SU-DHL-6 (cell line): ENCODE results near the gene DDX11.
"Not testable (repeated sequence)": the region's sequence is repeated elsewhere in the genome, so short reads cannot be mapped to it uniquely, and the experiment has no call there.

Experiments
- H2AFZ ChIP-seq: fragments of 200-600 bp; sonication (generic); 2 replicates; pipeline ENCODE4 v1.6.1; 2014; ENCODE audit warnings: low read depth, mild to moderate bottlenecking, moderate library complexity, mixed read lengths, antibody characterized with exemption, low read length; ENCODE audit not compliant: severe bottlenecking
- H3F3A ChIP-seq: fragments of 200-600 bp; shearing (Covaris generic); 2 replicates; pipeline ENCODE4 v1.6.0; 2016; ENCODE audit warnings: antibody characterized with exemption, mild to moderate bottlenecking; ENCODE audit not compliant: insufficient read depth
- H3K27ac ChIP-seq: fragments of 200-600 bp; sonication (generic); 2 replicates; pipeline ENCODE4 v1.5.1; 2016; ENCODE audit warnings: low read depth, mild to moderate bottlenecking, low read length, moderate library complexity, mixed read lengths
- H3K27me3 ChIP-seq: fragments of 200-600 bp; sonication (generic), shearing (Covaris generic); 2 replicates; pipeline ENCODE4 v1.6.0; 2014; ENCODE audit warnings: mild to moderate bottlenecking, low read length
- H3K36me3 ChIP-seq: fragments of 200-600 bp; sonication (generic); 2 replicates; pipeline ENCODE4 v1.6.1; 2014; ENCODE audit warnings: mild to moderate bottlenecking, low read length, mixed read lengths
- H3K4me2 ChIP-seq: fragments of 300-600, 200-600 bp; shearing (Covaris generic), sonication (generic); 2 replicates; pipeline ENCODE4 v1.6.0; 2014; ENCODE audit warnings: low read length, low read depth, mild to moderate bottlenecking; ENCODE audit not compliant: poor library complexity, severe bottlenecking
- H3K4me3 ChIP-seq: fragments of 200-600 bp; sonication (generic); 2 replicates; pipeline ENCODE4 v1.5.1; 2014; ENCODE audit warnings: antibody characterized with exemption, low read length, mild to moderate bottlenecking, mixed read lengths; ENCODE audit not compliant: insufficient read depth, poor library complexity, severe bottlenecking
- H3K79me2 ChIP-seq: fragments of 200-600 bp; sonication (generic); 2 replicates; pipeline ENCODE4 v1.6.1; 2014; ENCODE audit warnings: mild to moderate bottlenecking, low read length, moderate library complexity; ENCODE audit not compliant: insufficient read depth
- H3K9ac ChIP-seq: fragments of 200-600 bp; sonication (generic); 2 replicates; pipeline ENCODE4 v1.7.0; 2014; ENCODE audit warnings: mild to moderate bottlenecking, low read length
- H3K9me2 ChIP-seq: fragments of 200-600 bp; sonication (generic); replicated peaks from 2 replicates; pipeline ENCODE4 v1.6.1; 2014; ENCODE audit warnings: low read length; ENCODE audit not compliant: insufficient read depth
- H3K9me3 ChIP-seq: fragments of 200-600 bp; sonication (generic); 2 replicates; pipeline ENCODE4 v1.6.1; 2014; ENCODE audit warnings: low read length, mixed read lengths; ENCODE audit not compliant: insufficient read depth
- H4K20me1 ChIP-seq: fragments of 200-600 bp; sonication (generic); 2 replicates; pipeline ENCODE4 v1.6.1; 2014; ENCODE audit warnings: low read depth, mild to moderate bottlenecking, antibody characterized with exemption, low read length, moderate library complexity, mixed read lengths
- EZH2phosphoT487 ChIP-seq: fragments of 200-600 bp; sonication (generic), shearing (Covaris generic); conservative IDR thresholded peaks from 2 replicates; pipeline ENCODE4 v1.6.1; 2018; ENCODE audit warnings: mild to moderate bottlenecking, antibody characterized with exemption, low read length, moderate library complexity, mixed read lengths
- TF ChIP-seq, protein P1 (sequence below): fragments of 200-600 bp; sonication (generic); IDR thresholded peaks from one replicate; pipeline ENCODE4 v1.5.1; 2017; ENCODE audit warnings: antibody characterized with exemption, mild to moderate bottlenecking, low read length, moderate library complexity; ENCODE audit not compliant: insufficient read depth, poor library complexity, severe bottlenecking

DDX11 gene

GRCh38 chr12:31122481-31122880 is 48.8 kb downstream of the DDX11 start:
- Histone ChIP-seq H4K20me1 (no peaks in the 10 kb centered on the region), H3K27me3 (no peaks in the 10 kb centered on the region), H3K27ac (no peak overlapping the region), H3F3A (no peaks in the 10 kb centered on the region), H3K9me3 (no peaks in the 10 kb centered on the region), H3K4me2 (no peak overlapping the region), H3K9me2 (no peaks in the 10 kb centered on the region), H3K4me3 (no peak overlapping the region), H2AFZ (no peak overlapping the region), H3K79me2 (no peaks in the 10 kb centered on the region), H3K36me3 (no peaks in the 10 kb centered on the region), H3K9ac (no peak overlapping the region)
- TF ChIP-seq EZH2phosphoT487, result no peak
- TF ChIP-seq, protein P1, sequence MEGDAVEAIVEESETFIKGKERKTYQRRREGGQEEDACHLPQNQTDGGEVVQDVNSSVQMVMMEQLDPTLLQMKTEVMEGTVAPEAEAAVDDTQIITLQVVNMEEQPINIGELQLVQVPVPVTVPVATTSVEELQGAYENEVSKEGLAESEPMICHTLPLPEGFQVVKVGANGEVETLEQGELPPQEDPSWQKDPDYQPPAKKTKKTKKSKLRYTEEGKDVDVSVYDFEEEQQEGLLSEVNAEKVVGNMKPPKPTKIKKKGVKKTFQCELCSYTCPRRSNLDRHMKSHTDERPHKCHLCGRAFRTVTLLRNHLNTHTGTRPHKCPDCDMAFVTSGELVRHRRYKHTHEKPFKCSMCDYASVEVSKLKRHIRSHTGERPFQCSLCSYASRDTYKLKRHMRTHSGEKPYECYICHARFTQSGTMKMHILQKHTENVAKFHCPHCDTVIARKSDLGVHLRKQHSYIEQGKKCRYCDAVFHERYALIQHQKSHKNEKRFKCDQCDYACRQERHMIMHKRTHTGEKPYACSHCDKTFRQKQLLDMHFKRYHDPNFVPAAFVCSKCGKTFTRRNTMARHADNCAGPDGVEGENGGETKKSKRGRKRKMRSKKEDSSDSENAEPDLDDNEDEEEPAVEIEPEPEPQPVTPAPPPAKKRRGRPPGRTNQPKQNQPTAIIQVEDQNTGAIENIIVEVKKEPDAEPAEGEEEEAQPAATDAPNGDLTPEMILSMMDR, result no peak

DNA sequence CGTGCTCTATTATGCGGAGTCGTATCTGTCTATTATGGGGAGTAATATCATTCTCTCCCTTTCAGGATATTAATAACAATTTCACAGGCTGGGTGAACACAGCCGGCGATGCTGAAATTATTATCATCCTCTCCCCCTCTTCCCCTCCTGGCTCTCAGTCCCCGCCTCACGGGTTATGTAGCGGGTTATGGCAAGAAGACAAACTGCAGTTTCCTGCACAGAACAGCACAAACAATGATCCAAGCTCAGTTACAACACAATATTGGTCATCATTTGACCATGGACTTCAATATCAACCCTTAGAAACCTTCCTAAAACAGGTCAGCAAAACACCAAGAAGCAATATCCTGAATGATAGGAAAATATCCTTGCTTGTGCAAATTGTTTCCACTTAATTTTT is 50.5 kb downstream of the DDX11 start:
- not testable (repeated sequence) for H3K79me2 ChIP-seq, H3K36me3 ChIP-seq, H3K4me2 ChIP-seq, H3K9ac ChIP-seq, H3F3A ChIP-seq, H3K9me2 ChIP-seq, H3K4me3 ChIP-seq, H3K27me3 ChIP-seq, H2AFZ ChIP-seq, H3K27ac ChIP-seq, H4K20me1 ChIP-seq, H3K9me3 ChIP-seq

DNA sequence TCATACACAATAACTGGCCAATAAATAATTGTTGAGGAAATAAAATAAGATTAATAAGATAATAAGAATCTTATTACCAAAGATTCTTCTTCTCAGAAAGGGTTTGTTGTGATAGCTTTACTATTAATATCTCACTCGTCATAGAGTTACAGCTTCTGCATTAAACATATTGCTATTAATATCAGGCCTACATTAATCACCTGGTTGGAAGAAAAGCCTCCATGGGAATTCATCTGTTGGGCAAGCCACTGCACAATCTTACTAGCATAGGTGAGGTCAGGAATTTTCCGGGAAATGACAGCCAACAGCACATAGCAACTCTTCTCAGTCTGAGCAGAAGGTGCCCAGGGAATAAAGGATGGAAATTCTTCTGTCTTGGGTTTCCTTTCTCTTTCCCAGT is 51.5 kb downstream of the DDX11 start:
- not testable (repeated sequence) for H3K27ac ChIP-seq, H3K4me2 ChIP-seq, H2AFZ ChIP-seq, H3K36me3 ChIP-seq, H3K9me3 ChIP-seq, H3F3A ChIP-seq, H3K4me3 ChIP-seq, H3K27me3 ChIP-seq, H3K9ac ChIP-seq, H3K9me2 ChIP-seq, H4K20me1 ChIP-seq, H3K79me2 ChIP-seq

DNA sequence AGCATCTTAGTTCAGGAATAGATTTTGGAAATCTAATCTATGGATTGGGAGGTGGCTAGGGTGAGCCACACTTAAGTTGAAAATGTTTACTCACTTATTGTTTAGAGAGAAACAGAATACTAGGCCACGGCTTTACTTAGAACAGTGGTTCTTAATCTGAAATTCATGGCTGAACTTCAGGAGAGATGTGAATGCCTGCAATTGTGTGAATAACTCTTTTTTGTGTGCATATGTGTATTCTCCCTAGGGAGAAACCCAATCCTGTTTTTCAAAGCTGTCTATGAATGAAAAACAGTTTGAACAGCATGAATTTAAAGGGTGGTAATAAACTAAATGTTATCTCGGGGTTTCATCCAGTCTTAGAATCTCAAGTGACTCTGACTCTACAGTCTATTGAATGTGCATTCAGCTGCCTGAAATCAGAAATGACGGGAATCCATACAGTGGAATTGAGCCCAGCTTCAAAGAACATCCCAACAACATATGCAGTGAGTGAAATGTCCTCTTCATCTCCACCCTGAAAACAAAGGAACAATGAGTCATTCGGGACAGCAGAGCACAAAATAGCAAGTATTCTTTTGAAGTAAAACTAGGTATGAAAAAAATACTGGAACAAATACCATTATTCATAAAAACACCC is 53.7 kb downstream of the DDX11 start:
- H3K27me3 ChIP-seq, H4K20me1 ChIP-seq, H3F3A ChIP-seq, H3K4me3 ChIP-seq, H2AFZ ChIP-seq, H3K9ac ChIP-seq, H3K79me2 ChIP-seq, H3K27ac ChIP-seq, H3K9me3 ChIP-seq, H3K9me2 ChIP-seq, H3K4me2 ChIP-seq, H3K36me3 ChIP-seq: not testable (repeated sequence)

DNA sequence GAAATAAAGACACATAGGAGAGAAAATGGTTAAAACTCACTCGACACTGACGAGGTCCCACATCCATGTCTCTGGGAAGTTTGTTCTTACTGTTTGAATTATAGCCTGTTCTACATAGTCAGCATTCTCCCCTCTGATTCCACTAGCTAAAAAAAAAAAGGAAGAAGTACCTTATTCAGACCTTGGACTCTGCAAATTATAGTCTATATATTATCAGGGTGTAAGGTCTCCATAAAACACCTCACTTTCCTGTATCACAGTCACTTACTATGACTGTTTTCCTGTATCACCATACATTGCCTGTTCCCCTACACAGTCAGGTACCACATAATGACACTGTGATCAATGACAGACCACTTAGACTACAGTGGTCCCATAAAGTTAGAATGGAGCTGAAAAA is 62.9 kb downstream of the DDX11 start:
- H3K36me3 ChIP-seq, H3K27me3 ChIP-seq, H3K9me2 ChIP-seq, H4K20me1 ChIP-seq, H3K79me2 ChIP-seq, H3F3A ChIP-seq, H3K9ac ChIP-seq, H3K4me2 ChIP-seq, H3K27ac ChIP-seq, H3K9me3 ChIP-seq, H2AFZ ChIP-seq, H3K4me3 ChIP-seq: not testable (repeated sequence)

DNA sequence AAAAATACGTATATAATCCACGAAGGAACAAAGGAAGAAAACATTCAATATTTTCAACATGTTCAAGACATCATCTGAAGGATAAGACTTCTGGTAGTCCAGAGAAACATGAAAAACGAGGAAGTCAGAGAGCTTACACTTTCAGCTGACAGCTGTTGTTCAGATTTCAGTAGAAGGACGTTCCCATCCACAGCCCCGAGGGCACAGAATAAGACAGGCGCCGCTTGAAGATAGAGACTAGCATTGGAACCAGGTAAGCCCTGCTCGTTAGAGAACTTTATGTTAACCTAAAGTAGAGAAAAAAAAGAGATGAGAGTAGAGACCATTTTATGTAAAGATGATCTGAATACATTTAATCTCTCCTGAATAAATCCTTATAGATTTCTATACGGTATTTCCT is 71.1 kb downstream of the DDX11 start:
- H2AFZ ChIP-seq, H3K4me3 ChIP-seq, H3K27ac ChIP-seq, H4K20me1 ChIP-seq, H3K4me2 ChIP-seq, H3F3A ChIP-seq, H3K9me3 ChIP-seq, H3K9me2 ChIP-seq, H3K27me3 ChIP-seq, H3K79me2 ChIP-seq, H3K9ac ChIP-seq, H3K36me3 ChIP-seq: not testable (repeated sequence)

DNA sequence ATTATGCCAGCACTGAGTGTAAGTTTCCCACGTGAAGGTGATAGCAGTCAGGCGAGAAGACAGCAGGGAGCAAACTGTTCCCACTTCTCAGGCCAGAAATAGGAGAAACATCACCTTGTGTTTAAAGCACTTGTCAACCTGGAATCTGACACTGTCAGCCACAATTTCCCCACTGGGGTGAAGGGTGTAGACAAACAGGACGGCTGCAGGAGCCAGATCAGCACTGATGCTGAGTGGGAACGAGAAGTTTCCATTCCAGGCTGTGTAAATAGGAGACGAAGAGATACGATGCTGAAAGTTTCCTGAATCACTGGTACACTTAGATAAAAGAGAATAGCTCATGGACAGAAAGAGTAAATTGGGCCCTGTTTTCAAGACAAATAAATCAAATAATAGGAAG is 71.6 kb downstream of the DDX11 start:
- not testable (repeated sequence) for H3K4me2 ChIP-seq, H3K9me3 ChIP-seq, H3F3A ChIP-seq, H3K9ac ChIP-seq, H3K27ac ChIP-seq, H3K9me2 ChIP-seq, H3K36me3 ChIP-seq, H4K20me1 ChIP-seq, H3K4me3 ChIP-seq, H3K79me2 ChIP-seq, H2AFZ ChIP-seq, H3K27me3 ChIP-seq
